B cell (primary cell): ENCODE results near the gene RNF126. TPM values are rescaled to one million over a fixed set of nuclear protein-coding genes. Genes with fewer than 3 reads are reported as not detected.

Source experiments
- ATAC-seq: fragments of 200-7000 bp; cut with Tn5 transposase; one replicate; pipeline ENCODE4 v1.10.0; 2021; ENCODE audit warnings: low read depth, mild to moderate bottlenecking, moderate number of reproducible peaks, moderate library complexity
- CTCF ChIA-PET: fragments of 350-600 bp; sonication (Branson Sonifier 250); formaldehyde crosslinking; loops from one replicate; lab custom pipeline; 2021; ENCODE audit warnings: antibody characterized with exemption, inconsistent platforms; lab: Charles Lee
- POLR2A ChIA-PET: fragments of 350-600 bp; sonication (Branson Sonifier 250); formaldehyde crosslinking; loops from one replicate; lab custom pipeline; 2021; ENCODE audit warnings: antibody characterized with exemption; lab: Charles Lee
- DNase-seq: peaks from one replicate; pipeline ENCODE4 v3.0.0; 2013
- H2AFZ ChIP-seq: 2 replicates; pipeline ENCODE4 v1.6.1; 2012; ENCODE audit warnings: mild to moderate bottlenecking, low read depth, low read length; ENCODE audit not compliant: insufficient read depth, poor library complexity, severe bottlenecking
- H3K27ac ChIP-seq, 2 donors: 1 replicate in 1 of 2; 2 replicates in 1 of 2; pipeline ENCODE4 v1.5.1; 2012 to 2013; ENCODE audit warnings: low read length in 2 of 2, mild to moderate bottlenecking in 2 of 2, moderate library complexity in 1 of 2
- H3K27me3 ChIP-seq, 4 experiments: fragments of 200-600 bp in 1 of 4; sonication (generic) in 1 of 4; replicated peaks in 1 of 4; 1 replicate in 2 of 4; 2 replicates in 2 of 4; pipeline versions ENCODE4 v1.6.1 to v1.7.0; 2013 to 2016; ENCODE audit warnings: low read length in 3 of 4, mild to moderate bottlenecking in 2 of 4, mixed read lengths in 1 of 4, moderate library complexity in 1 of 4; ENCODE audit not compliant: insufficient read depth in 4 of 4, control insufficient read depth in 3 of 4; ENCODE audit errors: control extremely low read depth in 1 of 4
- H3K36me3 ChIP-seq, 2 experiments: replicated peaks in 1 of 2; 1 replicate in 1 of 2; 2 replicates in 1 of 2; pipeline versions ENCODE4 v1.6.1 to v1.7.1; 2013; ENCODE audit warnings: low read length in 1 of 2; ENCODE audit not compliant: insufficient read depth in 2 of 2, control insufficient read depth in 1 of 2; ENCODE audit errors: control extremely low read depth in 1 of 2, extremely low read depth in 1 of 2
- H3K4me1 ChIP-seq, 2 donors: fragments of 200-600 bp in 1 of 2; sonication (generic) in 1 of 2; 1 replicate in 1 of 2; 2 replicates in 1 of 2; pipeline versions ENCODE4 v1.5.1 to v1.6.1; 2013 to 2017; ENCODE audit warnings: low read length in 2 of 2; ENCODE audit not compliant: control insufficient read depth in 2 of 2, insufficient read depth in 2 of 2
- H3K4me2 ChIP-seq: replicated peaks from 2 replicates; pipeline ENCODE3; 2012; ENCODE audit warnings: mild to moderate bottlenecking, low read depth, low read length; ENCODE audit not compliant: poor library complexity, severe bottlenecking
- H3K4me3 ChIP-seq, 5 experiments: fragments of 200-600 bp in 1 of 5; sonication (generic) in 1 of 5; 1 replicate in 3 of 5; 2 replicates in 2 of 5; pipeline versions ENCODE4 v1.5.1 to v1.7.0; 2011 to 2016; ENCODE audit warnings: low read length in 4 of 5, mild to moderate bottlenecking in 4 of 5, low read depth in 2 of 5, control low read depth in 1 of 5, moderate library complexity in 1 of 5; ENCODE audit not compliant: insufficient read depth in 1 of 5; ENCODE audit errors: control extremely low read depth in 1 of 5, extremely low read depth in 1 of 5
- H3K79me2 ChIP-seq: fragments of 200-600 bp; sonication (generic); one replicate; pipeline ENCODE4 v1.6.0; 2016; ENCODE audit warnings: low read length; ENCODE audit not compliant: control insufficient read depth, insufficient read depth
- H3K9ac ChIP-seq: fragments of 200-600 bp; sonication (generic); 2 replicates; pipeline ENCODE4 v1.6.1; 2017; ENCODE audit warnings: mild to moderate bottlenecking, low read length, moderate library complexity
- H3K9me3 ChIP-seq, 3 donors: one replicate each; pipeline versions ENCODE4 v1.6.1 to v1.7.1; 2013; ENCODE audit warnings: low read length in 2 of 3; ENCODE audit not compliant: control insufficient read depth in 2 of 3, insufficient read depth in 1 of 3; ENCODE audit errors: control extremely low read depth in 1 of 3
- H4K20me1 ChIP-seq: 2 replicates; pipeline ENCODE4 v1.6.0; 2012; ENCODE audit warnings: mild to moderate bottlenecking, low read length; ENCODE audit not compliant: insufficient read depth, control insufficient read depth, poor library complexity, severe bottlenecking
- H3K27ac Mint-ChIP-seq: one replicate; pipeline ENCODE4 v1.8.0; 2021; ENCODE audit warnings: mixed read lengths
- H3K27me3 Mint-ChIP-seq: one replicate; pipeline ENCODE4 v1.8.0; 2021; ENCODE audit warnings: mixed read lengths
- H3K4me1 Mint-ChIP-seq: one replicate; pipeline ENCODE4 v1.8.0; 2021; ENCODE audit warnings: mixed read lengths
- H3K4me3 Mint-ChIP-seq: one replicate; pipeline ENCODE4 v1.8.0; 2021; ENCODE audit warnings: mixed read lengths
- H3K9me3 Mint-ChIP-seq: one replicate; pipeline ENCODE4 v1.8.0; 2022; ENCODE audit warnings: mixed read lengths; ENCODE audit not compliant: insufficient read depth
- EZH2 ChIP-seq: IDR thresholded peaks from 2 replicates; pipeline ENCODE4 v1.6.1; 2012; ENCODE audit warnings: borderline replicate concordance, low read depth, mild to moderate bottlenecking, moderate library complexity, low read length; ENCODE audit not compliant: insufficient read depth, poor library complexity, severe bottlenecking
- WGBS: methylation state at CpG from one replicate; pipeline ENCODE4 v1.1.5; 2013; ENCODE audit warnings: missing lambda C conversion rate; ENCODE audit not compliant: insufficient coverage; 5-methylcytosine and 5-hydroxymethylcytosine counted together
- intact Hi-C: fragments of 100-400 bp; cut with micrococcal nuclease; formaldehyde crosslinking; loops from one replicate; pipeline ENCODE4 v1.10.0; 2022
- polyA plus RNA-seq: library from polyadenylated mRNA; depleted of rRNA; stranded (reverse); fragments of >200 nt; gene quantifications from 2 replicates; pipeline ENCODE4 v1.2.3, GENCODE V29; 2012
- total RNA-seq, 2 donors: library from RNA; stranded (reverse); fragments of 120-200 nt in 1 of 2; gene quantifications; 1 replicate in 1 of 2; 2 replicates in 1 of 2; pipeline versions ENCODE4 v1.2.3 to v1.2.4, GENCODE V29; 2013 to 2022
- TF ChIP-seq, protein P1 (sequence below): fragments of 200-600 bp; IDR thresholded peaks from one replicate; pipeline ENCODE4 v1.8.0; 2022; ENCODE audit warnings: antibody characterized with exemption, mild to moderate bottlenecking

RNF126 gene
- total and polyA plus RNA-seq, 2 donors (not counting 1 experiment from before 2014, with no cell fraction given): 74.3 to 118 TPM

DNA sequence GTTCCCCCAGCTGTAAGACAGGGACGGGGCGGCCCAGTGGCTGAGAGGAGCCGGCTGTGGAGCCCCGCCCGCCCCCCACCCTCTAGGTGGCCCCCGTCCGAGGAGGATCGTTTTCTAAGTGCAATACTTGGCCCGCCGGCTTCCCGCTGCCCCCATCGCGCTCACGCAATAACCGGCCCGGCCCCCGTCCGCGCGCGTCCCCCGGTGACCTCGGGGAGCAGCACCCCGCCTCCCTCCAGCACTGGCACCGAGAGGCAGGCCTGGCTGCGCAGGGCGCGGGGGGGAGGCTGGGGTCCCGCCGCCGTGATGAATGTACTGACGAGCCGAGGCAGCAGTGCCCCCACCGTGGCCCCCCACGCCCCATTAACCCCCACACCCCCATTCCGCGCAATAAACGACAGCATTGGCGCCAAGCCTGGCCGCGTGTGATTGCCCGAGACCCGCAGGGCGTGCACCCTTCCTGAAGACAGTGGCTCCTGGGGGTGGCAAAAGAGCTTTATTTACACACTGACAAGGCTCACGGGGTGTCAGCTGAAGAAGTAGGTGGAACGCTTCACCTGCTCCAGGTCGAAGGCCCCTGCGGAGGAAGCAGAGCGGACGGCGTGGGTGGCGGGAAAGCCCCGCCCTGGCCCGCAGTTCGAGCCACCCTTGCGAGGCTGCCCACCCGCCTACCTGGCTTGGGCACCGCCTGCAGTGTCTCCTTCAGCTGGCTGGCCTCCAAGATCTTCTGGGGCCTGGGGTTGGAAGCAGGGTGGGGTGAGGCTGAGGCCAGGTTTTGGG is 46.1 kb downstream of the RNF126 start:
- no peak for TF ChIP-seq EZH2
- TF ChIP-seq, protein P1, sequence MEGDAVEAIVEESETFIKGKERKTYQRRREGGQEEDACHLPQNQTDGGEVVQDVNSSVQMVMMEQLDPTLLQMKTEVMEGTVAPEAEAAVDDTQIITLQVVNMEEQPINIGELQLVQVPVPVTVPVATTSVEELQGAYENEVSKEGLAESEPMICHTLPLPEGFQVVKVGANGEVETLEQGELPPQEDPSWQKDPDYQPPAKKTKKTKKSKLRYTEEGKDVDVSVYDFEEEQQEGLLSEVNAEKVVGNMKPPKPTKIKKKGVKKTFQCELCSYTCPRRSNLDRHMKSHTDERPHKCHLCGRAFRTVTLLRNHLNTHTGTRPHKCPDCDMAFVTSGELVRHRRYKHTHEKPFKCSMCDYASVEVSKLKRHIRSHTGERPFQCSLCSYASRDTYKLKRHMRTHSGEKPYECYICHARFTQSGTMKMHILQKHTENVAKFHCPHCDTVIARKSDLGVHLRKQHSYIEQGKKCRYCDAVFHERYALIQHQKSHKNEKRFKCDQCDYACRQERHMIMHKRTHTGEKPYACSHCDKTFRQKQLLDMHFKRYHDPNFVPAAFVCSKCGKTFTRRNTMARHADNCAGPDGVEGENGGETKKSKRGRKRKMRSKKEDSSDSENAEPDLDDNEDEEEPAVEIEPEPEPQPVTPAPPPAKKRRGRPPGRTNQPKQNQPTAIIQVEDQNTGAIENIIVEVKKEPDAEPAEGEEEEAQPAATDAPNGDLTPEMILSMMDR: no peak
- H3K27me3 Mint-ChIP-seq: peaks cover 7% of the 10 kb centered on the region

DNA sequence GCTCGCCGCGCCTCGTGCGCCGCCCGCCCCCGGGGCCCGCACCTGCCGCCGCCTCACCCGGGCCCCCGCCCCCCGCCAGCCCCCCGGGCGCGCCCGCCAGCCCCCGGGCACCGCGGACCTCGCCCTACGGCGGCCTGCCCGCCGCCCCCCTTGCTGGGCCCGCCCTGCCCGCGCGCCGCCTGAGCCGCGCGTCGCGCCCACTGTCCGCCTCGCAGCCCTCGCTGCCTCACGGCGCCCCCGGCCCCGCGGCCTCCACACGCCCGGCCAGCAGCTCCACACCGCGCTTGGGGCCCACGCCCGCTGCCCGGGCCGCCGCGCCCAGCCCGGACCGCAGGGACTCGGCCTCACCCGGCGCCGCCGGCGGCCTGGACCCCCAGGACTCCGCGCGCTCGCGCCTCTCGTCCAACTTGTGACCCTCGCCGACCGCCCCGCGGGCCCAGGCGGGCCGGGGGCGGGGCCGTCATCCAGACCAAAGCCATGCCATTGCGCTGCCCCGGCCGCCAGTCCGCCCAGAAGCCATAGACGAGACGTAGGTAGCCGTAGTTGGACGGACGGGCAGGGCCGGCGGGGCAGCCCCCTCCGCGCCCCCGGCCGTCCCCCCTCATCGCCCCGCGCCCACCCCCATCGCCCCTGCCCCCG is 46.8 kb downstream of the RNF126 start:
- ATAC-seq: no peak
- Histone ChIP-seq H3K79me2 (no peaks in the 10 kb centered on the region), H3K27ac (no peak overlapping the region), H3K27me3 (peaks cover 0 to 9% (median 2%) of the 10 kb centered on the region in 4 experiments), H3K4me1 (peaks cover 1 to 8% of the 10 kb centered on the region in 2 donors), H3K4me2 (no peak overlapping the region), H4K20me1 (peaks cover 4% of the 10 kb centered on the region), H3K4me3 (no peak overlapping the region), H3K9me3 (no peaks in the 10 kb centered on the region), H2AFZ (no peak overlapping the region), H3K36me3 (peaks cover 0 to 21% of the 10 kb centered on the region in 2 experiments), H3K9ac (no peak overlapping the region)
- ChIA-PET POLR2A (no interaction called here), CTCF (no interaction called here)
- no peaks in the 10 kb centered on the region for H3K9me3 Mint-ChIP-seq
- TF ChIP-seq, protein P1: no peak
- no peak for TF ChIP-seq EZH2
- H3K4me1 Mint-ChIP-seq: peaks cover 12% of the 10 kb centered on the region
- no peak for DNase-seq
- intact Hi-C loops: no loop called here
- peaks cover 7% of the 10 kb centered on the region for H3K27me3 Mint-ChIP-seq
- H3K4me3 Mint-ChIP-seq: no peak overlapping the region
- H3K27ac Mint-ChIP-seq: no peak overlapping the region
- 31% methylated on average over 69 of the region's 97 CpGs for WGBS

More for the DNA sequence above, 46.1 kb downstream of the RNF126 start:
- WGBS: 91% methylated on average over 43 of the region's 58 CpGs
- peaks cover 4% of the 10 kb centered on the region for H4K20me1 ChIP-seq
- DNase-seq (no peak), ATAC-seq (peak; percentile 60)
- H3K9ac ChIP-seq: no peak overlapping the region
- CTCF ChIA-PET: interaction anchor here (0.7 kb wide), 1 partner anchor 115 kb away, joined by 3 read pairs; no protein-coding TSS in a partner anchor
- H3K4me3 ChIP-seq: no peak overlapping the region
- Mint-ChIP-seq H3K27ac (no peak overlapping the region), H3K9me3 (no peaks in the 10 kb centered on the region), H3K4me3 (no peak overlapping the region), H3K4me1 (peaks cover 8% of the 10 kb centered on the region)
- intact Hi-C loops: no loop called here
- H2AFZ ChIP-seq: no peak overlapping the region
- H3K27me3 ChIP-seq: peaks cover 0 to 9% (median 2%) of the 10 kb centered on the region in 4 experiments
- H3K4me1 ChIP-seq: peaks cover 0 to 4% of the 10 kb centered on the region in 2 donors
- no peaks in the 10 kb centered on the region for H3K79me2 ChIP-seq
- no peak overlapping the region for H3K27ac ChIP-seq
- peaks cover 0 to 25% of the 10 kb centered on the region in 2 experiments for H3K36me3 ChIP-seq
- H3K9me3 ChIP-seq: no peaks in the 10 kb centered on the region
- H3K4me2 ChIP-seq: no peak overlapping the region
- POLR2A ChIA-PET: interaction anchor here (0.6 to 0.7 kb wide), 4 partner anchors 17 to 429 kb away, joined by 3 to 8 read pairs (median 4); no protein-coding TSS in a partner anchor
